Colonic mucosa (tissue), 4 donors: ENCODE results near the gene ZNF609. TPM values are rescaled to one million over a fixed set of nuclear protein-coding genes. Genes with fewer than 3 reads are reported as not detected.

ENCODE experiments used
- DNase-seq: peaks from one replicate; pipeline ENCODE4 v3.0.0-alpha.2; 2020
- H3K27ac ChIP-seq: fragments of 200-600 bp; one replicate; pipeline ENCODE4 v1.8.0; 2021
- H3K27me3 ChIP-seq: fragments of 200-600 bp; one replicate; pipeline ENCODE4 v1.8.0; 2021
- H3K36me3 ChIP-seq: fragments of 200-600 bp; one replicate; pipeline ENCODE4 v1.8.0; 2021
- H3K4me1 ChIP-seq: fragments of 200-600 bp; one replicate; pipeline ENCODE4 v1.8.0; 2021; ENCODE audit warnings: mild to moderate bottlenecking
- H3K4me3 ChIP-seq: fragments of 200-600 bp; one replicate; pipeline ENCODE4 v1.8.0; 2021
- H3K9ac ChIP-seq, 2 donors: one replicate each; pipeline ENCODE4 v1.7.0; 2013; ENCODE audit warnings: control low read depth in 2 of 2, low read depth in 2 of 2, low read length in 2 of 2
- H3K9me3 ChIP-seq: fragments of 200-600 bp; one replicate; pipeline ENCODE4 v1.8.0; 2021
- intact Hi-C: fragments of 100-400 bp; cut with DNase I; formaldehyde crosslinking; loops from one replicate; pipeline ENCODE4 v1.14.1; 2022
- total RNA-seq, 2 donors: library from RNA; stranded (reverse); fragmentation: NEBNext Ultra II Directional in 1 of 2; extraction: Animal tissue kit (Norgen Biotek cat#: 25700) in 1 of 2; gene quantifications; one replicate each; pipeline ENCODE4 v1.2.1, GENCODE V29; 2021
- TF ChIP-seq, protein P1 (sequence below): fragments of 200-600 bp; IDR thresholded peaks from one replicate; pipeline ENCODE4 v1.8.0; 2022; ENCODE audit warnings: antibody characterized with exemption, mild to moderate bottlenecking
- donor health status: healthy.
- donor health status: DM: no; HTN: no; CAD: no.
- donor health status: DM: no; HTN: no; CAD: no.

The ZNF609 gene
- total RNA-seq, 2 donors from 2014 or later, result 24.5 to 24.8 TPM

DNA sequence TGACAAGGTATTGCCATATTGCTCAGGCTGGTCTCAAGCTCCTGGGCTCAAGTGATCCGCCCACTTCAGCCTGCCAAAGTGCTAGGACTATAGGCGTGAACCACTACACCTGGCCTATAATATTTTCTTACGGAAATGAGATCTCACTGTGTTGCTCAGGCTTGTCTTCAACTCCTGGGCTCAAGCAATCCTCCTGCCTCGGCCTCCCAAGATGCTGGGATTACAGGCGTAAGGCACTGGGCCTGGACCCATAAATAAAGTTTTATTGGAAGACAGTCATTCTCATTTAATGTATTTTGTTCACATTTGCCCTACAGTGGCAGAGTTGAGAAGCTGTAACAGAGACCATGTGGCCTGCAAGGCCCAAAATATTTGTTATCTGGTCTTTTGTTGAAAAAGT lies 173.0 kb downstream of the ZNF609 start:
- no peaks in the 10 kb centered on the region for H3K9me3 ChIP-seq
- no peaks in the 10 kb centered on the region for H3K36me3 ChIP-seq
- no peak overlapping the region for H3K9ac ChIP-seq
- H3K4me1 ChIP-seq, result peaks cover 8% of the 10 kb centered on the region
- no peak overlapping the region for H3K4me3 ChIP-seq
- no peaks in the 10 kb centered on the region for H3K27me3 ChIP-seq
- DNase-seq, result no peak
- TF ChIP-seq, protein P1, sequence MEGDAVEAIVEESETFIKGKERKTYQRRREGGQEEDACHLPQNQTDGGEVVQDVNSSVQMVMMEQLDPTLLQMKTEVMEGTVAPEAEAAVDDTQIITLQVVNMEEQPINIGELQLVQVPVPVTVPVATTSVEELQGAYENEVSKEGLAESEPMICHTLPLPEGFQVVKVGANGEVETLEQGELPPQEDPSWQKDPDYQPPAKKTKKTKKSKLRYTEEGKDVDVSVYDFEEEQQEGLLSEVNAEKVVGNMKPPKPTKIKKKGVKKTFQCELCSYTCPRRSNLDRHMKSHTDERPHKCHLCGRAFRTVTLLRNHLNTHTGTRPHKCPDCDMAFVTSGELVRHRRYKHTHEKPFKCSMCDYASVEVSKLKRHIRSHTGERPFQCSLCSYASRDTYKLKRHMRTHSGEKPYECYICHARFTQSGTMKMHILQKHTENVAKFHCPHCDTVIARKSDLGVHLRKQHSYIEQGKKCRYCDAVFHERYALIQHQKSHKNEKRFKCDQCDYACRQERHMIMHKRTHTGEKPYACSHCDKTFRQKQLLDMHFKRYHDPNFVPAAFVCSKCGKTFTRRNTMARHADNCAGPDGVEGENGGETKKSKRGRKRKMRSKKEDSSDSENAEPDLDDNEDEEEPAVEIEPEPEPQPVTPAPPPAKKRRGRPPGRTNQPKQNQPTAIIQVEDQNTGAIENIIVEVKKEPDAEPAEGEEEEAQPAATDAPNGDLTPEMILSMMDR, result no peak
- intact Hi-C loops, result no loop called here
- no peak overlapping the region for H3K27ac ChIP-seq

DNA sequence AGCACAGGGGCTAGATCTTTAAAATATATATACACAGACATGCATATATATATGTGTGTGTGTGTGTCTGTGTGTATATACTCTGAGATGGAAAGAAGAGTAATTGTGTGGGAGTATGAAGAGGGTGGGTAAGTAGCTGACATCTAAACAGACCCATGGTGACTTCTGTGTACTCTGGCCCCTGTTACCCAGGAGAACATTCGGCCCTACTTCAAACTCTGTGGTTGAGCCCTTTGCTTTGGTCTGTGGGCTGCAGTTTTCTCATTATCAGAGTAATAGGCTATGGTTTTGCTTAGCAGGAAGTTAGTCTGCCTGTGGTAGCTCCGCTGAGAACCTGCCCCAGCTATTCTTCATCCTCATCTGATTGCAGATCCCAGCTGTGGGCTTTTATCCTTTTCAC lies 173.6 kb downstream of the ZNF609 start:
- TF ChIP-seq, protein P1, result no peak
- no peak overlapping the region for H3K27ac ChIP-seq
- H3K4me3 ChIP-seq, result no peak overlapping the region
- H3K9me3 ChIP-seq, result no peaks in the 10 kb centered on the region
- H3K27me3 ChIP-seq, result no peaks in the 10 kb centered on the region
- DNase-seq, result no peak
- peaks cover 8% of the 10 kb centered on the region for H3K4me1 ChIP-seq
- intact Hi-C loops, result no loop called here
- no peak overlapping the region for H3K9ac ChIP-seq
- no peaks in the 10 kb centered on the region for H3K36me3 ChIP-seq

DNA sequence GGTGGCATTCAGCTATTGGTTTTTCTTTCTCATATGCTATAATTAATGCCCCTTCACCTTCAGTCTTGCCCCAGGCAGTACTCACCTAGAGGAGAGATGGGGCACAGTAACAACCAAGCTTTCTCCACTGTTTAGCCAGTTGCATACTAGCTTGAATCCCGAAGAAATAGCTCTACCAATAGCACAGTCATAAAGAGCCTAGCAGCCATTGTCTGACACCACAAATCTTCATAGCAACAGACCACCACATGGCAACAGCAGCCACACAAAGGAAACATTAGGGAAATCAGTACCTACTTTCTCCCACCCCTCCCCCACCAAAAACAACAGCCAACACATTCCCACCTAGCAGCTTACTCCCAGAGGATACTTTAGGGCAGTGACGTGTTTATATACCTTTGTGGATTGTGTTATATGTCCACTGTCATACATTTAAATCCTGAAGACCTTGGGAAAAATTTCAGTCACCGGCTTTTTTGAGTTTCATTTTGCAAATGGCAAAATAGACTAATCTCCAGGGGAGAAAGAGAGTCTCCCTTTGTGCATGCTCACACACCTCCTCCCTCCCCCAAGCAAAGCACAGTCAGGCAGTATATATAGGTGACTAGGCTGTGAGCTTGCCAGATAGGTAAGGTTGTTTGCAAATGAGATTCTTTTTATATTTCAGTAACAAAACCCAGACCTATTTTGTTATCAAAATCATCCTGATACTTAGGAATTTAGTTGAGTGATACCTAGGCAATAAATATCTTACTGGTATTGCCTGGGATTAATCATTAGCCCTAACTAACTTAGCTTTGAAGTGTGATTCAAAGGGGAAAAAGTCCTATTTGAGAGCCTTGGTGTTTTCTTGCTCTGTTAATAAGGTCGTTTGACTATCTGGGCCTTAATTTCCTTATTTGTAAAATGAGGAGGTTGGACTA lies 174.5 kb downstream of the ZNF609 start:
- H3K36me3 ChIP-seq, result no peaks in the 10 kb centered on the region
- H3K4me1 ChIP-seq, result peaks cover 11% of the 10 kb centered on the region
- no peaks in the 10 kb centered on the region for H3K9me3 ChIP-seq
- no peaks in the 10 kb centered on the region for H3K27me3 ChIP-seq
- no peak overlapping the region for H3K4me3 ChIP-seq
- TF ChIP-seq, protein P1, result no peak
- intact Hi-C loops, result no loop called here
- peak overlapping the region; percentile 5 for H3K27ac ChIP-seq
- no peak overlapping the region for H3K9ac ChIP-seq
- no peak for DNase-seq

DNA sequence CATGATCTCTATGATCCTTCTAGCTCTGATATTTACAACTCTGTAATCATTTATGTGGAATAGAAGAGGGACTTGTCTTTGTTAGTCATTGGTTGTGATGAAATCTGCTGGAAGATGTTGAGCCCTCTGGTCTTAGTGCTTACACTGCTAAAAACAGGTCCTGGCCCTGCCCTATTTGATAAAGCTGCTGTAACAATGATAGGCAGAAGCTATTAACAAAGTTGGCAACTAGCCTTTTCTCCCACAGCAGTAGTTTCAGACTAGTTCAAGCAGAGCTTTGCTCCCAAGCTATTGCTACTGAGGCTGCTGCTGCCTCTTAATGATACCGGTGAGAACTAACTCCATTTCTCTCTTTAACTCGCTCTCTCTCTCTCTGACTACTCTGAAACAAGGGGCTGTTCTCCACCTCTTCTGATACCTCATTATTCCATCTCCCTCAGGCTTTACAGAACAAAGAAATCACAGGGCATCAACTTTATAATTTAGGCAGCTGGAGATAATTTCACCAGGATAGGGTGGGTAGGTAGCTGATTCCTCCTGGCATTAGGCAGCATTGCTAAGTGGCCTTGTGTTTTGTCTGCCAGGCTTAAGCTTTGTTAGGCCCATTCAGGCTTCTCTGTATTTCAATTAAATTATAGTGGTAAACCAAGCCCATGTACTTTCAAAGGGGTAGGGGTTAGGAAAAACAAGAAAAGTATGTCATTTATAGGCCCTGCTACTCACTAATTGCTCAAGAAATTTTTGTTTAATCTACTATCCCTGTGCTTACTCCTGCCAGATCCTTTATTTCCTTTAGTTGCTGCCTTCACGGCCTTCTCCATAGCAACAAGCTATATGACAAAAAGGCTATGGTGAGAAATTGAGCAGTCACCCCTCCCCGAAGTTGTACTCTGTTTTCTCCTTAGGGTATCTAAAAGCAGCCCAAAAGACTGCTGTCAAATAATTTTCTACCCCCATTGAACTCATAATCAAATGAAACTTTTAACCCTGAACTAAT lies 175.4 kb downstream of the ZNF609 start:
- Histone ChIP-seq H3K27ac (peak overlapping the region; percentile 5), H3K9me3 (no peaks in the 10 kb centered on the region), H3K36me3 (no peaks in the 10 kb centered on the region), H3K4me3 (no peak overlapping the region), H3K27me3 (no peaks in the 10 kb centered on the region), H3K9ac (no peak overlapping the region), H3K4me1 (peaks cover 13% of the 10 kb centered on the region)
- intact Hi-C loops, result no loop called here
- peak; percentile 29 for DNase-seq
- TF ChIP-seq, protein P1, result no peak

DNA sequence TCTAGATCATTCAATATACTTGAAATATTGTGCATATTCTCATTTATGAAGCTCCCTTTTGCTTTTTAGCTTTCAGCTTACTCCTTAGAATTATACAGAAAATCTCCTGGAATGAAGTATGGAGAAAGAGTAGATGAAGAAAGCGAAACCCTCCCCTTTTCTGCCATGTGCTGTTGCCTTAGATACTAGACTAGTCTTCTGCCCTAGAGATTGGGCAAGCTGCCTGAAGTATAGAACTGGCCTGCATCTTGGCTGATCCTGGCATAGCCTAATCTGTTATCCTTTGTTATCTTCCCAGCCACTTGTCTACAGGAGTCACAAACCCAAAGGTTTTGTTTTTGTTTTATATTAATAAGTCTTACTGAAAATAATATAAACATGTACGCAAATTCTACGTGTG lies 176.2 kb downstream of the ZNF609 start:
- TF ChIP-seq, protein P1, result no peak
- intact Hi-C loops, result no loop called here
- no peak overlapping the region for H3K4me3 ChIP-seq
- H3K4me1 ChIP-seq, result peaks cover 13% of the 10 kb centered on the region
- DNase-seq, result no peak
- no peaks in the 10 kb centered on the region for H3K9me3 ChIP-seq
- no peak overlapping the region for H3K27ac ChIP-seq
- no peaks in the 10 kb centered on the region for H3K36me3 ChIP-seq
- no peak overlapping the region for H3K9ac ChIP-seq
- H3K27me3 ChIP-seq, result no peaks in the 10 kb centered on the region
